ENCODE data around the gene DPT. TPM values are rescaled to one million over a fixed set of nuclear protein-coding genes. Genes with fewer than 3 reads are reported as not detected.

DPT gene
- total RNA-seq, 1 experiment from 2014 or later = not detected

GRCh38 chr1:168673974-168674683, 54.9 kb downstream of the DPT start (continued):
- TF ChIP-seq GTF2I (CRISPR knock-in tag; conservative IDR thresholded peaks at IDR 0.05) (no peak), IRF2 (CRISPR knock-in tag; IDR thresholded peaks at IDR 0.05; ENCODE audit: borderline replicate concordance, low read depth) (no peak)

GRCh38 chr1:168672278-168672677, 56.7 kb downstream of the DPT start:
- ChIA-PET POLR2A (no interaction called here), CTCF (no interaction called here)
- no peaks in the 10 kb centered on the region; the same call in none of the 2 replicates for H3K27me3 Mint-ChIP-seq (ENCODE audit: low read depth)
- ATAC-seq (no peak), DNase-seq (ENCODE audit: low spot score) (no peak)
- TF ChIP-seq ZNF423 (CRISPR knock-in tag; IDR thresholded peaks at IDR 0.05) (no peak), SP1 (CRISPR knock-in tag; conservative IDR thresholded peaks at IDR 0.05) (no peak), ATF3 (CRISPR knock-in tag; conservative IDR thresholded peaks at IDR 0.05) (no peak), NFATC4 (CRISPR knock-in tag; IDR thresholded peaks at IDR 0.05) (no peak), ARID4B (CRISPR knock-in tag; IDR thresholded peaks at IDR 0.05; ENCODE audit: borderline replicate concordance) (no peak), NR1H2 (CRISPR knock-in tag; IDR thresholded peaks at IDR 0.05) (no peak), ZBTB43 (CRISPR knock-in tag; IDR thresholded peaks at IDR 0.05) (no peak), ZNF512 (CRISPR knock-in tag; IDR thresholded peaks at IDR 0.05; ENCODE audit: borderline replicate concordance) (no peak), IRF2 (CRISPR knock-in tag; IDR thresholded peaks at IDR 0.05; ENCODE audit: borderline replicate concordance, low read depth) (no peak), MYBL2 (CRISPR knock-in tag; IDR thresholded peaks at IDR 0.05) (no peak), CREM (CRISPR knock-in tag; IDR thresholded peaks at IDR 0.05) (no peak), JUN (CRISPR knock-in tag; IDR thresholded peaks at IDR 0.05) (no peak), GTF2I (CRISPR knock-in tag; conservative IDR thresholded peaks at IDR 0.05) (no peak), ATF6 (CRISPR knock-in tag; IDR thresholded peaks at IDR 0.05) (no peak), PREB (CRISPR knock-in tag; IDR thresholded peaks at IDR 0.05; ENCODE audit: borderline replicate concordance) (no peak), NFE2L1 (CRISPR knock-in tag; IDR thresholded peaks at IDR 0.05) (no peak)
- no peak overlapping the region for H3K4me3 Mint-ChIP-seq
- 0 out of 2 replicates have a peak, but pooled peaks cover 4% of the 10 kb centered on the region for H3K9me3 Mint-ChIP-seq
- H3K36me3 Mint-ChIP-seq = no peaks in the 10 kb centered on the region
- peaks cover 11% of the 10 kb centered on the region for H3K4me1 Mint-ChIP-seq
- no peak overlapping the region for H3K27ac Mint-ChIP-seq

All from WTC11 (cell line).